Left colon (tissue), 2 donors: ENCODE results near the gene CD44. TPM values are rescaled to one million over a fixed set of nuclear protein-coding genes. Genes with fewer than 3 reads are reported as not detected.

Experiments used
- ATAC-seq: fragments of 200-7000 bp; cut with Tn5 transposase; one replicate; pipeline ENCODE4 v1.9.1; 2020; ENCODE audit warnings: mild to moderate bottlenecking, moderate library complexity
- DNase-seq, 2 donors: peaks; one replicate each; pipeline ENCODE4 v3.0.0-alpha.2; 2020
- intact Hi-C, 2 donors: fragments of 100-400 bp; cut with DNase I in 1 of 2; cut with micrococcal nuclease in 1 of 2; formaldehyde crosslinking; loops; one replicate each; pipeline versions ENCODE4 v1.11.2 to v1.14.0; 2022; cut with DNase I, micrococcal nuclease
- total RNA-seq, 2 donors: library from RNA; stranded (reverse); fragmentation: NEBNext Ultra II Directional; extraction: Animal tissue kit (Norgen Biotek cat#: 25700); gene quantifications; one replicate each; pipeline ENCODE4 v1.2.1, GENCODE V29; 2021
- donor health status: DM: no; HTN: no; CAD: no.
- donor health status: DM: yes; HTN: yes; CAD: no.

The CD44 gene
- total RNA-seq, 2 donors from 2014 or later, result 99.1 to 107 TPM

- intact Hi-C loops, result no loop called here
- no peak for ATAC-seq
- DNase-seq, result no peak
Measured at GRCh38 chr11:35187996-35188395, 49.0 kb downstream of the CD44 start.

- intact Hi-C loops, result no loop called here
- ATAC-seq (no peak), DNase-seq (no peak)
Measured at GRCh38 chr11:35190804-35191348, 51.9 kb downstream of the CD44 start.

GRCh38 chr11:35192347-35192746, 53.4 kb downstream of the CD44 start:
- intact Hi-C loops, result no loop called here
- ATAC-seq (no peak), DNase-seq (no peak)

GRCh38 chr11:35193767-35194166, 54.8 kb downstream of the CD44 start:
- DNase-seq (no peak), ATAC-seq (peak; percentile 40)
- intact Hi-C loops, result no loop called here

GRCh38 chr11:35197292-35197691, 58.3 kb downstream of the CD44 start:
- intact Hi-C loops, result no loop called here
- no peak for DNase-seq
- ATAC-seq, result no peak

GRCh38 chr11:35200811-35201341, 61.9 kb downstream of the CD44 start:
- ATAC-seq (no peak), DNase-seq (no peak)
- intact Hi-C loops, result no loop called here

GRCh38 chr11:35204614-35205013, 65.6 kb downstream of the CD44 start:
- ATAC-seq, result no peak
- intact Hi-C loops, result no loop called here

GRCh38 chr11:35206616-35207015, 67.6 kb downstream of the CD44 start:
- no peak for ATAC-seq
- no peak for DNase-seq
- intact Hi-C loops, result no loop called here

More at GRCh38 chr11:35204614-35205013, 65.6 kb downstream of the CD44 start:
- no peak for DNase-seq

- DNase-seq, result no peak
- intact Hi-C loops, result no loop called here
- ATAC-seq, result no peak
Measured at GRCh38 chr11:35207471-35208403, 68.8 kb downstream of the CD44 start.

- ATAC-seq (no peak), DNase-seq (no peak)
- intact Hi-C loops, result no loop called here
Measured at GRCh38 chr11:35208795-35209194, 69.8 kb downstream of the CD44 start.

- intact Hi-C loops, result no loop called here
- ATAC-seq (no peak), DNase-seq (no peak)
Measured at GRCh38 chr11:35210876-35211546, 72.0 kb downstream of the CD44 start.

- no peak for DNase-seq
- intact Hi-C loops, result no loop called here
- no peak for ATAC-seq
Measured at GRCh38 chr11:35211952-35212351, 73.0 kb downstream of the CD44 start.

GRCh38 chr11:35214226-35214770, 75.3 kb downstream of the CD44 start:
- ATAC-seq, result no peak
- DNase-seq, result no peak
- intact Hi-C loops, result no loop called here

GRCh38 chr11:35214792-35215193, 75.8 kb downstream of the CD44 start:
- no peak for ATAC-seq
- DNase-seq, result no peak
- intact Hi-C loops, result no loop called here

- no peak for ATAC-seq
- intact Hi-C loops, result no loop called here
- DNase-seq, result no peak
Measured at GRCh38 chr11:35215945-35216344, 77.0 kb downstream of the CD44 start.

GRCh38 chr11:35216962-35217678, 78.1 kb downstream of the CD44 start:
- ATAC-seq (no peak), DNase-seq (no peak)
- intact Hi-C loops, result no loop called here

- no peak for DNase-seq
- intact Hi-C loops, result no loop called here
- ATAC-seq, result no peak
Measured at GRCh38 chr11:35218956-35219355, 80.0 kb downstream of the CD44 start.

- no peak for ATAC-seq
- no peak for DNase-seq
- intact Hi-C loops, result no loop called here
Measured at GRCh38 chr11:35223371-35223796, 84.4 kb downstream of the CD44 start.

GRCh38 chr11:35223991-35224390, 85.0 kb downstream of the CD44 start:
- DNase-seq (no peak), ATAC-seq (no peak)
- intact Hi-C loops, result no loop called here
